Astrocyte of the hippocampus (primary cell): ENCODE measurements around the gene FILIP1L.
A peak's percentile ranks its signal among the peaks of the same experiment; 100 is the strongest.

Experiments
- DNase-seq: peaks from one replicate; pipeline ENCODE4 v3.0.0; 2011; ENCODE audit warnings: low read depth, low spot score

Gene FILIP1L

DNA sequence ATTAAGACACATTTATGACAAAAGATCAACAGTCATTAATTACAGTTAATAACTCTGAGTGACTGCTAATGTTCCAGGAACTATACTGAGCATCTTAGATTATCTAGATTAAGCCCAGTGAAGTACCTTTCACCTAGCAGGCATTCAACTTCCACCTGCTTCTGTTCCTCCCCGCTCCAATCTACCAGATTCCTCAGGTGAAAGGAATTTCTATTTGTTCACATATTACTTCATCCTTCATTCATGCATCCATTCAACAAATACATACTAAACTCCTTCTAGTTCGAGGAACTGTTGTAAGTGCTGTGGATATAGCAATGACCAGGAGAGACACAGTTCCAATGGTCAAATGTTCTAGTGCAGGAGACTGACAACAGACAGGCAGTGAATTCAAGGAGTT is 139.3 kb downstream of the FILIP1L start:
- DNase-seq, result no peak

DNA sequence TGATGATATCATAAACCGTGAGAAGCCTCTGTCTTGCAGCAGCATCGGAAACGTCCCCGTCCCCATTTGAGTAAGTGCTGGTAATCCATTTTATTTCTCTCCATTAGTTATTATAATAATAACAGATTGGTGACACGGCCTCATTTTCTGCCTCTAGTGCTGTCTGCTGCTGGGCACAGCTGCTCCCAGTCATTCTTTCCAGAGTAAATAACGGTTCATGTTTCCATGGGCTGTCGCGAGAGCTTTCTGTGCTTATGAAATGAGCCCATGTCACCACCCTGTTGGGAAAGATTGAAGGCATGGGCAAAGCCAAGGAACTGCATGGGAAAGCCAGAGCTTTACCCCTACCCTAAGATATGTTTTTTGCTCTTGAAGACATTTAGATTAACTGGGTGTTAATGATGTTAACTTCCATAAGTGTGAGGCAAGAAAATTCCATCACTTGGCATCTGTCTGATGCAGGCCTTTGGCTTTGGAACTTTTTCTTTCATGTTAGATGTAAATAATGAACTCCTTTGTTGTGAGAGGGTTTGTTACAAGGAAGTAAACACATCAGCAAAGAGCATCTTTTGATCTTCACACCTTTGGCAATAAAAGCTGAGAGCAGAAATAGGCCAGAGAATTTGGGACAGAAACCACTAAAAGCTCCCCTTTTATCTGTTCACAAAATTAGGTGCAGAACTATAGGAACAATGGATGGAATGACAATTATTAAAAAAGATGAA is 141.8 kb downstream of the FILIP1L start:
- DNase-seq, result no peak

DNA sequence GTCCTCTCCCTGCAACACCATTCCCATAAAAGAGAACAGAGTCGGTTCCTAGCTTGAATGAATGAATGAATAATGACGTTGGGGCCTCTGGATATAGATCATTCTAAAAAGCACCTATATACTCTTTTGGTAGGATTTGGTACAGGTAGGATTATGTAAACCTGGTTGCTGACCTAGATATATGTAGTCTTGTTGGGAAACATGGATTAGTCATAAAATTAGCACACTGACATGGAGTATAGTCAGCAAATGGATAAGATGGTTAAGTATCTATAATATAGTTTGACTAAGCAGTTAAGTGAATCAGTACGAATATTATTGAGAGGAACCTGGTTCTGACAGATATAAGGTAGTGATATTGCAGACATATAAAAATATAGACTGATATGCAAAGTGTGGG is 142.5 kb downstream of the FILIP1L start:
- DNase-seq, result no peak

DNA sequence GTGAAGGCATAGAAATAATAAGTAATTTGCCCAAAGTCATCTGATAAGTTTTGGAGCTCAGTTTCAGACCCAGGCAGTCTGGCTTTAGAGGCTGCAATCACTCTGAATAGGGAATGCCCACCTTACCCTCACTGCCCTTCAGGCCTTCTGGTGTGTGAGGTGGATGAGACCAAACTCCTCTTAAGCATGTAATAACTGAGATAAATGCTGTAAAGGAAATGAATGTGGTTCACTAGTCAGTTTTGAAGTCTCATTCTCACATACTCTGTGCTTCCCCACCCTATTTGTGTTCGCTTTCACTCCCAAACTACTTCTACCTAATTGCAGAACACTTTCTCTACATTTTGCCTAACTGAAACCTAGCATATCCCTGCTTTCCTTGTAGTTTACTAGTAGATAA is 144.1 kb downstream of the FILIP1L start:
- no peak for DNase-seq

DNA sequence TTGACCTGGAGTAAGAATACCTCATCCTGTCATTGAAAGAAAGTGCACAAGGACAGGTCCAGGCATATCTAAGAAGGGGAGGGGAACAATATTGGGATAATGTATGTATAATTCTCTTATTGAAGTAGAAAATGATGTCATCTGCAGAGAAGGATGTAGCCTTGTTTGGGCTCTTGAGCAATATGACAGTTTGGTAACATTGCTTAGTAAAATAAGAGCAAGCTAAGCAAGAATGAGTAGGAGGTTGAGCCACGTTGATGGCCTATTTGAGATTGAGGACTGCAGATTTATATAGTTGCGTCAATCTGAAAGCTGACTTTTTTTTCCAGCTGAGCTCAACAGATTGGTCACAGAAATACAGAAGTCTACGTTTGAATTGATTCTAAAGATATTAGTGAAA is 145.2 kb downstream of the FILIP1L start:
- no peak for DNase-seq

DNA sequence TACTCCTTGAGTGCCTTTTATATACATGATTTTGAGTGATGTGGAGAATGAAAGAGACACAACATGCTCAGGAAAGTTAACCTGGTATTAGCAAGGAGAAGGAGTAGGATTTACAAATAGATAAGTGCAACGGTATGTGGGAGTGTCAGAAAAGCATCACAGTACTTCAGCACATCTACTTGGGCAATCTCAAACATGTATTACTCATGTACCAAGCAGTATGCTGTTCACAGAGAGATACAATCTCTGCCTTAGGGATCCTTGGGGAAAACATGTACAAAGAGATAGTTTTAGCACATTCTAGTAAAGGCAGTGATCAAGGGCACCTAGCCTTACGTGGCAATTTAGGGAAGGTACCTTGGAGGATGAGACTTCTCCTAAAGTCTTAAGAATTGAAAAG is 146.5 kb downstream of the FILIP1L start:
- no peak for DNase-seq

DNA sequence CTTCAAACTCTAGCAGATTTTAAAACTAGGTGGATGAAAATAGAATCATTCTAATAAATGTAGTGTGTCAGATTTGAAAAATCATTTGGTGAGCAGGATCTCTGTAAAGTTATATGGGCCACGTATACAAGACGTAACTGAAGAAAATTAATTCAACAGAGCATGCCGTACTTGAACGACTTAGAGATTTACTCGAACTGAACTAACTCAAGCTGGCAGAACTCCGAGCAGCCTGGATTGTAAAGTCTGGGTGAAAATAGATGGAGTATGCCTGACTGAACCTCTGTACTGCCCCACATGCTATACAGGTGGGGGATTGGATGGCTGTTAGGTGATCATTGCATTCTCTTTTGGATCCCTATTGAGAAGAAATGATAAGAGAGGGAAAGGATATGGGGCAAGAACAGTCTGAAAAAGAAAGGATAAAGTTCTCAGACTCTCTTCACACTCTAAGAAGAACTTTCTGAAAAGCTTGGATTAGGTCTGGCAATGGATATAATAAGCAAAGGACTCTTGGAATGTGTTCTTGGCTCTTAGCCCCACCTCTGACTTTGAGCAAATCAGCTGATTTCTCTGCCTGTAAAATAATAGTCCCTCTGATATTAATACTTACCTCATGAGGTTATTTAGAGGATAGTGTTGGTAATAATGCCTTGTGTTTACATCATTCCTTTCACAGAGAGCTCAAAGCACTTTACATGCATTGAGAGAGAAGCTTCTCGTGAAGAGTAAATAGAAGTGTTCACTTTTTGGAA is 147.5 kb downstream of the FILIP1L start:
- peak; percentile 66 for DNase-seq

DNA sequence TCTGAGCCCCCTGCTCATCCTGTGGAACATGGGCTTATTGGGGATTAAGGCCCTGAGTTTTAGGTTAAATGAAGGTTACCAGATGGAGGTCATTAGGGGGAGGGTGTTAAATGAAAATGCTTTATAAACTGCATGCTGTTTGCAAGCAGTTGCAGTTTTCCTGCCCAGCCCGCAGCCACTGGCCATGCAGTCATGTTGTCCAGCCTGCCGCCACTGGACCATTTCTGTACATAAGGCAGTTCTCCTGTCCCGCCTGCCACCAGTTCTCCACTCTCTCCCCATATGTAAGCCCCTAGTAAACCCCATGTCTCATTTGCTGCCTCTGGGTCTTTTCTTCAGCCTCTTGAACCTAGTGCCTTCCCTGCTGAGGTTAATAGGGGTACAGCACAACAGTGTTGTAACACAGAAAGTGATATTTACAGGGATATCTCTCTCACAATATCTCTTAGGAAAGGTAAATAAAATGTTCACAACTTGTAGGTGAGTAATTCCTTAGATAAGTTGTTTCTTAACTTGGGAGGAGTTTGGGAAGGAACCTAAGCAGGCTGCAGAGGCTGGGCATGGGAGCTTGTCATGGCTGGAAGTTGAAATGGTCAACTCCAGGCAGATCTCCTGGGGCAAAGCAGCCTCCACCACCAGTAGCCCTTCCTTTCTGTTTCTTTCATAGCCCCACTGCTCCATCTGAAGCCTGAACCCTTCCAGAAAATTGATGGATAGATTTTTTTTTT is 148.5 kb downstream of the FILIP1L start:
- no peak for DNase-seq

DNA sequence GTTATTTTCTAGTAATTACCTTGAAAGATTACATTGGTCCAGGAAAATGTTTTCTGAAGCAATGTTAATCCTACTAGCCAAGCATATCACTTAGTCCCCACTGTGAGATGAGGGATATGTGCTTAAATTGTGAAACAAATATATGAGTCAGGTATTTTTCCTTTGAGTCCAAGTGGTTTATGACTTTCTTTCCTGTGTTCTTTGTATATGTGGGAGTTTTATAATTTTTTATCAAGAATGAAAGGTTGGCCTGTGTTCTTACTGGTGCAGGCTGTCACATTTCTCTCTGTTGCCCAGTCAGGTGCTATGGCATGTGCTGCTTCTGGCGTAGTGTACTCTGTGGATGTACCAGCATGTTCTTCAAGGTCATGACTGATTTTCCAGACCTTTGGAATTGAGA is 149.2 kb downstream of the FILIP1L start:
- no peak for DNase-seq

DNA sequence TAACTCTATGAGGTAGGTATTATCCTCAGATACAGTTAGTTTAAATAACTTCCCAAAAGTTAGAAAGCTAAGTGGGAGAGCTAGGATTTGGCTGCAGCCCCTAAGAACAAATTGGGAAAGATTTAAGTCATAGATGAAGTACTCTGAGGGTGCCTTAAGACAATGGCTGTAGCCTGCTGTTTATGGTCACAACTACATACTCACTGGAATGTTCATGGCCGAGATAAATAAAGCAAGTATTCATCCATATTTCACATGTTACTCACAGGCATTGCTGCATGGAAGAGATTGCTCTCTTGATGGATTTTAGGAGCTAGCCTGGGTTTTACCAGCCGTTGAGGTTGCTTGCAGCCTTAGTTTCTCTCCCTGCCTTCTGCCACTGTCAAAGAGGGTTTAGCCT is 151.6 kb downstream of the FILIP1L start:
- peak; percentile 62 for DNase-seq

DNA sequence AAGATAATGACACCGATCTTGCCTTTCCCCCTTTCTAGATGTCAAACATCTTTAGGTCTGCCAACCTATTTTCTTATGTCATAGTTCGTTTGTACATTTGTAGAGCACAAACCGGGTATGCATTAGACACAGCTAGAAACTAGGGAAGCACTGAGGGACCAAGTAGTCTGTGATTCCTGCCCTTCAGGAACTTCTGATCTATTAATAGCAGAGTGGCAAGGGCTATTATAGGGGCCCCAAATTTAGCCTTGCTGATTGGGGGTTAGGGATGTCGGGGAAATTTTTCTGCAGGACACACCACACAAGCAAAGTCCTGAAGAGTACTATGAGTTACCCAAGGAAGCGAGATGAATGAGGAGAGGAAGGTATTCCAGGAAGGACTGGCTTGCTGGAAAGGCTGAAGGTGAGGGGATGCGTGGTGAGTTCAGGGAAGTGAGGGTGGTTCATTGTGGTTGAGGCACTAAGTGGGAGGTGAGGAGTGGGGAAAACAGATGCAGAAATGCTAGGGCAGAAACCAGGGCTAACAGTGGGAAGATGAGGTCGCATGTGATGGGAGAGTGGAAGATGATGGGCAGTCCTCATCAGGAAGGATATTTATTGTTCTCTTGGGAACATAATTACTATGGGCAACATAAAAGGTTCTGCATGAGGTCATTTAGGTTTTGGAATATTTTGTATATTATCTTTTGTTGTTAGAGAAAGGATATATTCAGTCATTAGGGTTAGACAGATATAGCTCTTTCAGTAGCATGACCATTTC is 152.4 kb downstream of the FILIP1L start:
- no peak for DNase-seq

DNA sequence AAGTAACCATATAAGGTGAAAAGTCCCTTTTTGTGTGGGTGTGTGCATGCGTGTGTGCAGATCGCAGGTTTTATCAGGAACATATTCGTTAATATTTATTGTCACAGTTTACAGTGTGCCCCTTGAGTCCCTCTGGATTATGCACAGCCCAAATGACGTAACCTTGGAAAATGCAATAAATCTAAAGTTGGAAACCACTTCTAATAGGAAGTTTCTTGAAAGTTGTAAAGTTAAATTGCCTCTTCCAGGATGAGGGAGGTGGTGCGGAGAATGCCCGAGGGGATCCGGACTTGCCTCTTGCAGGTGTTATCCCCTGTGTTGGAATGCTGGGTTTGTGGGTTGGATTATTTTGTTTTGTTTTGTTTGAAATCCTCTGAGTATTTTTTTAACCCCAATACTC is 153.4 kb downstream of the FILIP1L start:
- DNase-seq, result no peak

DNA sequence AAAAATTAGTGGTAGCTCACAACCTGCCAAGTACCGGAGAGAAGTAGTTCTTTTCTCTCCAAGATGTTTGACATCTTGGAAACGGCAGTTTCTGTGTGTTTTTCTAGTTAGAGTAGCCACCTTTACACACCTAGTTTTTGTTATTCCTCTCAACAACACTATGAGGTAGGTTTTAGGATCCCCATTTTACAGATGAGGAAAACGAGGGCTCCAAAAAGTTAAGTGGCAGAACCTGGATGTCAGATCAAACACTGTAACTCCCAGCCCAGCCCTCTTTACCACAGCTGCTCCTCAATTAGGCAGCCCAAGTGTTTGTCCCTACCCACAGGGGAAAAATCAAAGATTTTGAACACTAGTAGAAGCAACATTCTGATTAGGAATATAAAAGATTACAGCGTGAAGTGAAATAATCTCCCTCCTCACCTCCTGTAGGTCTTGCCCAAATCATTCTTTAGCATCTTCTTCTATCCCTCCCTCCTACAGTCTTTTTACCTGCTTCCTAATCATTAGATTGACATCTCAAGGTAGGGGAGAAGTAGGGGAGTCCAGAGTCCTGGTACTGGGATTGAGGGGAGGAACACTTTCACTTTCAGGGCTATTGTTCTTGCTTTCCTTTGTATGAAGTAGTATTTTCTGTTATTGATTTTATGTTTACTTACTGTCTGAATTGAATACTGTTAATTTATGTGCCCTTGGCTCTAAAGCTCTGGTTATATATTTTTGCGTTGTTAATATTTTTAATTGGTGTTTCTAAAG is 154.0 kb downstream of the FILIP1L start:
- no peak for DNase-seq

DNA sequence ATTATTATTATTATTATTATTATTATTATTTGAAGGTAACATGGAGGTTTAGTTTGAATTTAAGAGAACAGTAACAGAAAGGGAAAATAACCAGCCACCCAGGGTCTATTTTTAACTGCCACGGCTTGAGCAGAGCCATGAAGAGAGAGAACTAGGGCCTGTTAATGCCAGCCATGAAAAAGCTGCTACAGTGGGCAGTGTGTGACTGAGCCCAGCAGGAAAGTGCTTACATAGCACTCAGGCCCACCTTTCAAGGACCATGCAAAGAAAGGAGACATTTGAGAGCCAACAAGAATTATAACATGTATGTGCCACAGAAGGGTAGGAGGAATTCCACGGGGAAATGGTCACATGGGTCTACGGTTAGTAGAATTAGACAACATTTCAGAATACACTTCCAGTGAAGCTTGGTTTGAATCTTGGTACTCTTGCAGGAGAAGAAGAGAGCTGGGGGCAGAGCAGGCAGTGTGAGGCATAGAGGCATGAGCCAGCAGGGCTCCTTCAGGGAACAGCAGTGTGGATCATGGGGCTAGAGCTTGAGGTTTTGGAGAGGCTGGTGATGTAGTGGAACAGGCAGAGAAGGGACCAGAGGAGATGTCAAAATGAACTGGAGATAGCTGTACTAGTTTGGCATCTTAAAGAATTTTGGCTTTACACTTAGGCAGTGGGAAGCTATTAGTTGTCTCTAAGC is 155.9 kb downstream of the FILIP1L start:
- no peak for DNase-seq

DNA sequence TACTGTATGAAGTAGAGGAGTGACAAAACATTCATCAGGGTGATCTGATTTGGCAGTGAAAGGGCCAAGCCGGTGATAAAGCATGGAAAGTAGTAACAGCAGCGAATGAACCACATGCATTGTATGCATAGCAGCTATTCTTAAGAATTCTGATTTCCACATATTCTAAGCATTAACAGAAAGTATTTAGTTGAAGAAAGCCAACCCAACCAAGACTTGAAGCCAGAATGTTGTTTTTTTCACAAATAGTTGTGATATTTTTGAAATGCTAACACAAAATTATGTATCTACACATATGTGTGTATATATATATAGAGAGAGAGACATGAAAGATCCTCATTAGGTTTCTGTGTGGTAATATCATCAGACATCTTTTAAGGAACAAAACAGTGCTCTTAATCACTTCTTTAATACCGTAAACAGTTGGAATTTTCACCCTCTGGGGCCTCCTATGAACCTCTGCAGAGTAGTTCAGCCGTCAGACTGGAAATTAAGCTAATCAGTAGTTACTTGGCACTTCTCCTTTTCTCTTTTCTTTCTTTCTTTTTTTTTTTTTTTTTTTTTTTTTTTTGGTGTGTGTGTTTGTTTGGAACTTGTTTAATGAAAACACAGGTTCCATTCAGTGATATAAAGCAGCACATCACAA is 157.0 kb downstream of the FILIP1L start:
- no peak for DNase-seq

DNA sequence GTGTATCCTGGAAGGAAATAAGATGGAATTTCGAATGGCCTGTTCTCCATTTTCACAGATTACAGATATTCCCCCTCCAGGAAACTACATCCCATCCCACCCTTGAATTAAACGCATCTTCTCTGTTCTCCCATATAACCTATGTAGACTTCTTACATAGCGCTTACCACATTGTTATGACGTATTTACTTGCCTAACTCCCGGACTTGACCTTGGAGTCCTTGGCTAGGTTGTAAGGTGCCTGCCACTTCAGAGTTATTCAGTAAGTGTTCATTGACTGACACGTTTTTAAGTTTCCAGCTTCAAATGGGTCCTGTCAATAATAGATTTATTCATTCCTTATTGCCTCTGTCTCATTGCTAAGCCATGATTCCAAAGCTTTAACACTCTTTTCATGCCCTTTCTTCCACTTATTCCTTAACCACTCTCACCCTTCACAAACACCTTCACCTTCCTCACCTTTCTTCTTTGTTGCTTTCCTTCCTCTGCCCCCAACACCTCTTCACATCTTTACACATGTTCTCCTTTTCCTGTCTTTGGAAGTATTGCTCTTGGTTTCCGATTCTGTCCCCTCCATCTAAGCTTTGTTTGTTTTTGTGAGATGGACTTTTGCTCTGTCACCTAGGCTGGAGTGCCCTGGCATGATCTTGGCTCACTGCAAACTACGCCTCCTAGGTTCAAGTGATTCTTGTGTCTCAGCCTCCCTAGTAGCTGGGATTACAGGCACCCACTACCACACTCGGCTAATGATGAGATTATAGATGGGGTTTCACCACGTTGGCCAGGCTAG is 158.3 kb downstream of the FILIP1L start:
- no peak for DNase-seq

DNA sequence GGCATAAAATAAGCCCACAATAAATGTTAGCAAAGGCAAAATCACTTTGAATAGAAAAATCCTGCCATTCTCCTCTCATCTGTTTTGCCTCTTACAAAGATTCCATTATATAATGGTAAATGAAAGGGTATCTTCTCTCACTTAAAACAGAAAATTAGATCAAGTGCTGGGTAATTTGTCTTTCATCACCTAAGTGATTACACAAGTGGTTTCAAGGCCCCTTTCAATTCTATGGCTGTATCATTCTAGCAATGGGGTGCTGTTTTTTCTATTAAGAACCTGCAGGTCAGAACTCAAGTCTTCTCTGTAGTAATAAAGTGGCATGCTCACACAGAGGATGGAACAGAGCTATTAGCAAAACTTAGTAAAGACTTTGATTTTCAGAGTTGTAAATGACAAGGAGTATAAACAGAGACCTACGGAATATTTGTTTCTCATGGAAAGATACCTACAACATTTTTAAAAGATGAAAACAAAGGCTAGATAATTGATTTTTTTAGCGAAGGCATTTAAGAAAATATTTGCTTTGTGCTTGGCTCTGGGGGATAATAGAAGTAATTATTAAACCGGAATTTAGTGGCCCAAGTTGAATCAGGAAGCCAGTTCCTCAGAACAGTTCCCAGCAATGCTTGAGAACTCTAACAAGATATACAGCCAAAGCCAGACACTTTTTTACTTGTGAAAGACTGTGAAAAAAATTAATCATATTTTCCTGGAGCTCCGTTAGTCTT is 159.2 kb downstream of the FILIP1L start:
- no peak for DNase-seq

DNA sequence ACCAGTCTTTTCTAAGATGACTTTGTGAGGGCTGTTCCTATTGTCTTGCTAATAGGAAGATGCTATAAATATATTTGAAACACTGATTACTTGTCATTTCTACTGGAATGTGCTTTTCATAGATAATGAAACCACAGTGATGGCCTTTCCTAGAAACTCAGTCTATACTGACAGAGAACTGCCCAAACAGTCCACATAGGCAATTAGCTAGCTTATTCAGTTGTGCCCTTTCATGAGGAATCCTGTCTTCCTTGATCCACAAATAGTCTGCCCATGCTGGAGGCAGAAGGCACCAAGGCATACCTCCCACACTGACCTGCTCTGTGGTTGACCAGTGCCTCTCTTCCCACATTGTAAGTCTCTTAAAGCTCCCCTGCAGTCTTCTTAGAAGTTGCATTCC is 160.7 kb downstream of the FILIP1L start:
- DNase-seq, result no peak

DNA sequence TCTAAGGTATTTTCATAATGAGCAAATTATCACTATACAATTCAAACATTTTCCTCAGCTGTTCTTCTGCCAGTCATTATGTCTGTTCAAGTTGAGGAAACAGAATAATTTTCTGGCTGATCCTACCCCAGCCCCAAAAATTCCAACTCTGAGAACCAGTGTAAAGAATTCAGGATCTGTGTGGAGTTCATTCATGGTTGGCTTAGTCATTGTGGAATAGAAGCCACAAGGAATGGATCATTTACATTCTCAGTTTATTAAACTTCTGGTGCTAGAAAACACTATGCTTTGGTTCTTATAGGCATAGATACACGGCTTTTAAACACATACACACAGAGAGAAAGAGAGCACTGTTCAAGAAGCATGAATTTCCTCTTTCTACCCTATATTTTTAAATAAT is 162.0 kb downstream of the FILIP1L start:
- peak; percentile 89 for DNase-seq
